Measurements from ENCODE around the gene PRKCH.

DNA sequence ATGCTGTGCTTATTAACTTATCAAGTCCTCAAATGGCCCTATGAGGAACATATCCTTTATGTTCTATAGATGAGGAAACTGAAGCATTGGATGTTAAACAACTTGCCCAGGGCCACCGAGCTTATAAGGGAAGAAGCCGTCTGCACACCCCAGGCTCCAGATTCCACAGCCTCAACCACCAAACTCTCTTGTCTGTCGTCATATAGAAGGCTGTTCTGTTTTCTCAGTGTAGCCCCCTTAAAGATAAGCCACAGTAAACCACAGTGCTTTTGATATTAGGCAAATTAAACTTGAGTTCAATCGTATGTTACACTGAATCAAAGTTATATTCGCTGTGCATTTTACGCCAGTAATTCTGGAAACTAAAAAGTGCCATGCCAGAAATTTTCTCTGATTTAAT is 116.7 kb downstream of the PRKCH start:
- TF ChIP-seq POLR2A (IDR thresholded peaks at IDR 0.05; ENCODE audit: low read length): no peak
- TF ChIP-seq, protein P1, sequence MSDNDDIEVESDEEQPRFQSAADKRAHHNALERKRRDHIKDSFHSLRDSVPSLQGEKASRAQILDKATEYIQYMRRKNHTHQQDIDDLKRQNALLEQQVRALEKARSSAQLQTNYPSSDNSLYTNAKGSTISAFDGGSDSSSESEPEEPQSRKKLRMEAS (IDR thresholded peaks at IDR 0.05): no peak

Measured in A549 (cell line).